Measurements from ENCODE around the gene KYAT1.

Gene KYAT1

GRCh38 chr9:128881884-128882676 is at the start of gene KYAT1, which contains the start of gene LRRC8A:
KYAT1 (minus strand) TSS chr9:128881950; CDS start chr9:128845405, 36,545 bp downstream.
LRRC8A (plus strand) TSS chr9:128882133; CDS start chr9:128907165, 25,032 bp downstream.
- peak; percentile 99 for DNase-seq

DNA sequence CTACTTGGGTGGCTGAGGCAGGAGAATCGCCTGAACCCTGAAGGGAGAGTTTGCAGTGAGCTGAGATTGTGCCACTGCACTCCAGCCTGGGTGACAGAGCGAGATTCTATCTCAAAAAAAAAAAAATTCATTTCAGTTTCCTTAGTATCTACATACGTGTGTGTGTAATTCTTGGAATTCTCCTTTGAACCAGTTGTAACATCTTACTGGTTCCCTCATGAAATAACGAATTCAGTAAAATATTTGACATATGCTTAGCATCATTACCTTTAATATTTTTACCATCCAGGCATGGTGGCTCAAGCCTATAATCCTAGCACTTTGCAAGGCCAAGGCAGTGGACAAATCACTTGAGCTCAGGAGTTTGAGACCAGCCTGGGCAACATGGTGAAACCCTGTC is 47.8 kb upstream of the KYAT1 start:
- DNase-seq = no peak

GRCh38 chr9:128928624-128929023 is 46.9 kb upstream of the KYAT1 start:
- DNase-seq = no peak

- DNase-seq = peak; percentile 59
These were observed 46.1 kb upstream of the KYAT1 start for GRCh38 chr9:128927731-128928411.

DNA sequence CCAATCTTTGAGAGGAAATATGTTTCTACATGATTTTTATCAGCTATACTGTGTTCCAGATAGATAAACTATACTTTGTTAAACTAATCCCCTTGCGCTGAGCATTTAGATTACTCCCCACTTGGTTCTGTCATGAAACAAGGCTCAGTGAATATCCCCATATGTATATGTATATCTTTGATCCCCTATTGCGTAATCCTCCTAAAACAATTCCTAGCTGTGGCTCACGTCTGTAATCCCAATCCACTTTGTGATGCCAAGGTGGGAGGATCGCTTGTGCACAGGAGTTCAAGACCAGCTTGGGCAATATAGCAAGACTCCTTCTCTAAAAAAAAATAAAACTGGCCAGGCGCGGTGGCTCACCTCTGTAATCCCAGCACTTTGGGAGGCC is 41.7 kb upstream of the KYAT1 start:
- no peak for DNase-seq

GRCh38 chr9:128921881-128922763 is 40.4 kb upstream of the KYAT1 start:
- DNase-seq = no peak

DNA sequence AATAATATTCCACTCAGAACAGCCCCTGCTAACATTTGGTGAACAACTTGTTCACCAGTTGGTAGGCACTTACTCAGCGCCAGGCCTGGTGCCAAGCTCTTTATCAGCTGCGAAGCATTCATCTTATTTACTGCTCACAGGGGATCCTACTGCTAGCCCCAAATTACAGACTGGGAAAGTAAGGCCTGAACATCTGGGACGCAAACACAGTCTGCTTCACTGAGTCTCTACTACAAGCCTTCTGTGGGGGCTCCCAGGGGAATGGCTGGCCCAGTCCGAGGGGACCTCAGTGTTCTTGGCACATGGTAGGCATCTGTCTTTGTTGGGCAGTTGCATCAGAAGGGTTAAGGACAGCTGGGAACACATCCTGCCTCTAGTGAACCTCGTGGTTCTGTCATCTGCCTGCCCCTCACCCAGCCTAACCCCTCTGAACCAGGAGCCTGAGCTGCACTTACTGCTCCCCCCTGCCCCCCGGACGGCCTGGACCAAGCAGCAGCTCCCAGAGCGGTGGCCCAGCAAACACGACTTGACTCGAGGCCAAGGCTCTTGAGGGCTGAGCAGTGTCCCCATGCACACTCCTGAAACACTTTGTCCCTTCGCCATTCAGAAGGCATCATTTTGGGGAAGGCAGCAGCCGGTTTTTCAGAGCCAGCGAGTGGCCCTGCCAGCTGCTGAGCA is 38.8 kb upstream of the KYAT1 start, which contains the start of gene PHYHD1:
TSS of gene PHYHD1 (plus strand) at position 602 of the 678 bp plus-strand sequence. CDS start 1,342 bp downstream, outside the sequence.
- DNase-seq = no peak

GRCh38 chr9:128919402-128920089 is 37.8 kb upstream of the KYAT1 start:
- no peak for DNase-seq

GRCh38 chr9:128918921-128919320 is 37.2 kb upstream of the KYAT1 start:
- DNase-seq = no peak

- no peak for DNase-seq
These were observed 35.5 kb upstream of the KYAT1 start for GRCh38 chr9:128917151-128917849.

DNA sequence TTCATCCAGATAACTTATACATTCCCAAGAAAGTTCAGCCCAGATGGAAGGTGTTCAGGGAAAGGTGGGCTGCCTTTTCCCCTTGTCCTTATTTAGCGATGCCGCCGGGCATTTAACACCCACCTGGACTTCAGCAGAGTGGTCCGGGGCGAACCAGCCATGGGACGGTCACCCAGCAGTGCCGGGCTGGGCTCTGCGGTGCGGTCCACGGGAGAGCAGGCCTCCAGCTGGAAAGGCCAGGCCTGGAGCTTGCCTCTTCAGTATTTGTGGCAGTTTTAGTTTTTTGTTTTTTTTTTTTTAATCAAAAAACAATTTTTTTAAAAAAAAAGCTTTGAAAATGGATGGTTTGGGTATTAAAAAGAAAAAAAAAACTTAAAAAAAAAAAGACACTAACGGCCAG is 35.0 kb upstream of the KYAT1 start:
- DNase-seq = no peak

DNA sequence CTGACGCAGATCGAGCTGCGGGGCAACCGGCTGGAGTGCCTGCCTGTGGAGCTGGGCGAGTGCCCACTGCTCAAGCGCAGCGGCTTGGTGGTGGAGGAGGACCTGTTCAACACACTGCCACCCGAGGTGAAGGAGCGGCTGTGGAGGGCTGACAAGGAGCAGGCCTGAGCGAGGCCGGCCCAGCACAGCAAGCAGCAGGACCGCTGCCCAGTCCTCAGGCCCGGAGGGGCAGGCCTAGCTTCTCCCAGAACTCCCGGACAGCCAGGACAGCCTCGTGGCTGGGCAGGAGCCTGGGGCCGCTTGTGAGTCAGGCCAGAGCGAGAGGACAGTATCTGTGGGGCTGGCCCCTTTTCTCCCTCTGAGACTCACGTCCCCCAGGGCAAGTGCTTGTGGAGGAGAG is 34.5 kb upstream of the KYAT1 start:
- DNase-seq = no peak

- no peak for DNase-seq
These were observed 32.4 kb upstream of the KYAT1 start for GRCh38 chr9:128913995-128914772.

DNA sequence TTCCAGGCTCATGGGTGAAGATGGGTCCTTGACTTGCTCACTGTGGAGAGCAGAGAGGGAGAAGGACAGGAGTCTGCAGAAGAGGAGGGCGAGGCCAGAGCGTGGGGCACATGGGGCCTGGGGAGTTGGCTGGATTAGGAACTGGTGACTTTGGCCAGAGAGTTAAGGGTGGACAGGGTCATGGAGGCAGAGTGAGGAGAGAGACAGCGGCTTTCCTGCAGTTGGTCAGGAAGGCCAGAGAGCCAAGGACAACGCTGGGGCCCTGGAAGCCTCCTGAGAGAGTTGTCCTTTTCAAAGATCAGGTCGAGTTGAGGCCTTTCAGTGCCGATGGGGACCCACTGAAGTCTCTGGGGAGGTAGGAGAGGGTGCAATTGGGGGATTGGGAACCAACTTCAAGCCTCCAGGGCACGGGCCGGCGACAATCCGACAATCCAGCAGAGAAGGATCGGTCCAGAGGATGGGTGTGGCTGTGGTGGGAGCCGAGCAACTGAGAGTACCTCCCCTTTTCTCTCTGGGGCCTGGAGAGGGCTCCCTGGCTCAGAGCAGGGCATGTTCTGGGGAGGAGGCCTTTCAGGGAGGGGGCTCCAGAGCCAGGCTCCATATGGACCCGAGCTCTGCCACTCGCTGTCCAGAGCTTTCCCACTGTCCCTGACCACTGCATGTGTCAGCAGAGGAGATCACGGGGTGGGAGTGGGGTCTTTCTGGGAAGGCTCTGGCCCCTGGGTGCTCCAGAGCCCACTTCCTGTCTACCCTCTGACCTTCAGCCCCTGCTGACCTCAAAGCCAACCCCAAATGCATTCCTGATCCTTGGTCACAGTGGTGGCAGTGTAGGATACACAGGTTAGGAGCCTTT is 31.5 kb upstream of the KYAT1 start:
- DNase-seq = no peak

DNA sequence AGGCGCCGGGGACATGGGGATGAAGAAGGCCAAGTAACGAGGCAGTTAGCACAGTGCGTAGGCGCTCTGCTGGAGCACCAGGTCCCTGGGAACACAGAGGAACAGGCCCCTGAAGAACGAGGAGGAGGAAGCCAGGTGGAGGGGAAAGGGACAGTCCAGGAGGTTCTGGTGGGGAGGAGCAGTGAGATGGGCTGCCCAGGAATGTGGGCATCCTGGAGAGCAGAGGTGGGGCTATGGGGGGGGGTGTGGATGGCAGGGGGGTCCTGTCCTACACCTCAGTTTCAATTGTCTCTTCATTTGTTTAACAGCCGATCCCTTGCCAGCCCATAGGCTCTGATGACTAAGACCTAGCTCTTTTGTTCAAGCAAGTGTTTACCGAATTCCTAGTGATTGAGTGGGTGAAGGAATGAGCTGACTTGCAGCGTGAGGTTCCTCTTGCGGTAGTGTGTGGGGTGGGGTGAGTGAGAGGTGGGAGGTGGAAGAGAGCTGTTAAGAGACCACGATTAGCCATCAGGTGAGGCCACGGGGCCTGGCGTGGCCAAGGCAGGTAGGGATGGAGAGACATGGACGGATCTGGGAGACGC is 30.6 kb upstream of the KYAT1 start:
- no peak for DNase-seq

DNA sequence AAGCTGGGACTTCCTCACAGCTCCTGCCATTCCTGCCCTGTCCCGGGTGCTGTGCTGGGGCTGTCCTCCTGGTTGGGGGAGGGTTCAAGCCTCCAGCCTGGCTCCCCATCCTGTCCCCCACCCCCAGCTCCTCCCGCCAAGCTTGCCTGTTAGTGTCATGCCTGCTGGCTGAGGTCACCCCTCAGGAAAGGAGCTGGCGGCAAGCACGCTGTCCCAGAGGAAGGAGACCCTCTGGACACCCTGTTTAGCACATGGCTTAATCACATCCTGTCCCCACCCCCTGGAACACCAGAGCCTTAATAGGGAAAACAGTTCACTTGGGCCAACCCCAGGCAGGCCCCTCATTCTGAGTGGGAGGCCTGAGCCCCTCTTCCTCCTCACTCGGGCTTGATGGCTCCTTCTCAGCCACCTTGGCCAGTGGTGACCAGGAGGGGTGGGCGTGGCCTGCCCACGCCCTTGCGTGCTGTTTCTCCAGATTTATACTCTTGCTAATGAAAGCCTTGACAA is 29.8 kb upstream of the KYAT1 start:
- no peak for DNase-seq

- DNase-seq = no peak
These were observed 29.2 kb upstream of the KYAT1 start for GRCh38 chr9:128910906-128911305.

- no peak for DNase-seq
These were observed 28.1 kb upstream of the KYAT1 start for GRCh38 chr9:128909859-128910258.

DNA sequence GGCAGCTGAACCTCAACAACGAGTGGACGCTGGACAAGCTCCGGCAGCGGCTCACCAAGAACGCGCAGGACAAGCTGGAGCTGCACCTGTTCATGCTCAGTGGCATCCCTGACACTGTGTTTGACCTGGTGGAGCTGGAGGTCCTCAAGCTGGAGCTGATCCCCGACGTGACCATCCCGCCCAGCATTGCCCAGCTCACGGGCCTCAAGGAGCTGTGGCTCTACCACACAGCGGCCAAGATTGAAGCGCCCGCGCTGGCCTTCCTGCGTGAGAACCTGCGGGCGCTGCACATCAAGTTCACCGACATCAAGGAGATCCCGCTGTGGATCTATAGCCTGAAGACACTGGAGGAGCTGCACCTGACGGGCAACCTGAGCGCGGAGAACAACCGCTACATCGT is 26.6 kb upstream of the KYAT1 start:
- no peak for DNase-seq
